GM19351 (cell line): ENCODE results near the gene ARHGAP6.
"Not testable (repeated sequence)": the region's sequence is repeated elsewhere in the genome, so short reads cannot be mapped to it uniquely, and the experiment has no call there.

Experiments
- ATAC-seq: cut with Tn5 transposase; IDR thresholded peaks from one replicate; pipeline ENCODE4 v1.9.1; 2021; ENCODE audit warnings: mild to moderate bottlenecking, moderate library complexity; ENCODE audit not compliant: unreplicated experiment

ARHGAP6 gene

DNA sequence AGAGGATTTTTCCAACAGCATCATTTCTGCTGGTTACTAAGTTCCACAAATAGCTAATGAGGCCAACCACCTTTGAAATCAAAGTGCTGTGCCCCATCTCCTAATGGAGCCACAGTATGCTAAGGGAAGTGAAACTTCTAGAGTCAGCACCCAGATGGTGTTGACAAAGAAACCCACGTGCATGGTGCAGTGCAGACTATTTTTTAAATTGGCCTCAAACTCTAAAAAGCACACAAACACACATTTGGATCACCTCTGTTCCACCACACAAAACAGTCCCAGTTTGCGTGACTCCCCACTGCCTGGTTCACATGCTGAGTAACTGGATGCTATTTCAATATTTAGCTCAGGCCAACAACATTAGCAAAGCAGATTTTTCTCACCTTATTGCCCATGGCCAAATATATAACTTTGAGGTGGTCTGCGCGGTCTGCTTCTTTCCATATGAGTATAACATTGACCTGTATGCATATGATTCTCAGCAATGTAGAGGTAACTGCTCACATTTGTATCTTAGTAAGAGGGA, 302.6 kb downstream of the ARHGAP6 start:
- ATAC-seq: peak; percentile 94

DNA sequence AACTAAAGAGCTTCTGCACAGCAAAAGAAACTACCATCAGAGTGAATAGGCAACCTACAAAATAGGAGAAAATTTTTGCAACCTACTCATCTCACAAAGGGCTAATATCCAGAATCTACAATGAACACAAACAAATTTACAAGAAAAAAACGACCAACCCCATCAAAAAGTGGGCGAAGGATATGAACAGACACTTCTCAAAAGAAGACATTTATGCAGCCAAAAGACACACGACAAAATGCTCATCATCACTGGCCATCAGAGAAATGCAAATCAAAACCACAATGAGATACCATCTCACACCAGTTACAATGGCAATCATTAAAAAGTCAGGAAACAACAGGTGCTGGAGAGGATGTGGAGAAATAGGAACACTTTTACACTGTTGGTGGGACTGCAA, 304.1 kb downstream of the ARHGAP6 start:
- ATAC-seq: not testable (repeated sequence)

DNA sequence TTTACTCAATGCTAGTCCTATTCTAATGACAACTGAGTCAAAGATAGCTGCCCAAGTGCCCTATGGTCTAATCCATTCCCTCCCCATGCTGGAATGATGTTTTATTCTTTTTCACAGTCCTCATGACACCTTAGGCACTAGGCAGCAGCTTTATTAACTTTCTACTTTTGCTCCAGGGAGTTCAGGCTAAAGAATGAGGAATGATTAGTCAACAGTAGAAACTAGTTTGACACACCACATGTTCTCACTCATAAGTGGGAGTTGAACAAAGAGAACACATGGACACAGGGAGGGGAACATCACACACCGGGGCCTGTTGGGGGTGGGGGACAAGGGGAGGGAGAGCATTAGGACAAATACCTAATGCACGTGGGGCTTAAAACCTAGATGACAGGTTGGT, 309.8 kb downstream of the ARHGAP6 start:
- not testable (repeated sequence) for ATAC-seq

DNA sequence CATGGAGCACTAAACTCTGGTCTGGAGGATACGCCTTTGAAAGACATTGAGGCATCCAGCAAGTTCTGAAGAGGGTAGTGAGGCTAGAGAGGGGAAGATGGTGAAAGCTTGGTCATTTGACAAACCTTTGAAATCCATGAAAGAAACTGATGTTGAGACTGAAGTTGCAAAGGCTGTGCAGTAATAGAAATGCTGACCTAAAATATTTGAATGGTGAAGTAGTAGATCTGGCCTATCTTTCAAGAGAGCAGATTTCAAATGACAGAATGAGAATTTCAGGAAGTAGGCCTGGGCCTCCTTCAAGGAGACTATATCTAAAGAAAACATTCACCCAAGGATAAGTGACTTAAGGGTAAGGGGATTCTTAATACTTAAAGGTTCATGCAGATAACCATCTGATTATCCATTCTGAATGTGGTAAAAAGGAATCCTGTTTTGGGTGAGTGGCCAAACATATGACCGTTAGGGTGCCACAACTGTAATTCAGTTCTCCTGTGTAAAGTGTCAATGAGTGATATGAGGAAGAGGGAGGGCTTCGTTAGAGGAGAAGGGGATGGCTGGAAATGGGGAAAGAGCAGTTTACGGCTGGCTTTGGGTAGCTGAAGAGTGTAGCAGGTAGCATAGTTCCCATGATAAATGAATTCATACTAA, 310.3 kb downstream of the ARHGAP6 start:
- ATAC-seq: no peak

DNA sequence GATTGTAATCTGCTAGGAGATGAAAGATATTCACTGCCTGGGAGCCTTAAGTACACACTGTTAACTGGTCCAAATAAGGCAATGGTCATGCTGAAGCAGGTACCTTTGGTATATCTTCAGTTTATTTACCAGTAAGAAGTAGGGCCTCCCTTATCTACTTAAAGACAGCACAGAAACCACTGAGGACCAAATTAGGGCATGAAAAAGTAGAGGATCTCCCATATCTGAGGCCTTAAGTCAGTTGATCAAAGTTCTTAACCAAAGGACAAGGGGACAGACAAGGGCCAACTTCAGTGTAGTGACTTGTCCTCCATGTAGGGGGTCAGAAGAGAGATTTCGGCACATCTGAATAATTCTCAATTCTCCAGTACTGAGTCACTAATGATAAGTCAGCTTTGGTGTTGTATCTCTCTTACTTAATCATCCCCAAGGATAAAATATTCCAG, 313.4 kb downstream of the ARHGAP6 start:
- ATAC-seq: no peak

DNA sequence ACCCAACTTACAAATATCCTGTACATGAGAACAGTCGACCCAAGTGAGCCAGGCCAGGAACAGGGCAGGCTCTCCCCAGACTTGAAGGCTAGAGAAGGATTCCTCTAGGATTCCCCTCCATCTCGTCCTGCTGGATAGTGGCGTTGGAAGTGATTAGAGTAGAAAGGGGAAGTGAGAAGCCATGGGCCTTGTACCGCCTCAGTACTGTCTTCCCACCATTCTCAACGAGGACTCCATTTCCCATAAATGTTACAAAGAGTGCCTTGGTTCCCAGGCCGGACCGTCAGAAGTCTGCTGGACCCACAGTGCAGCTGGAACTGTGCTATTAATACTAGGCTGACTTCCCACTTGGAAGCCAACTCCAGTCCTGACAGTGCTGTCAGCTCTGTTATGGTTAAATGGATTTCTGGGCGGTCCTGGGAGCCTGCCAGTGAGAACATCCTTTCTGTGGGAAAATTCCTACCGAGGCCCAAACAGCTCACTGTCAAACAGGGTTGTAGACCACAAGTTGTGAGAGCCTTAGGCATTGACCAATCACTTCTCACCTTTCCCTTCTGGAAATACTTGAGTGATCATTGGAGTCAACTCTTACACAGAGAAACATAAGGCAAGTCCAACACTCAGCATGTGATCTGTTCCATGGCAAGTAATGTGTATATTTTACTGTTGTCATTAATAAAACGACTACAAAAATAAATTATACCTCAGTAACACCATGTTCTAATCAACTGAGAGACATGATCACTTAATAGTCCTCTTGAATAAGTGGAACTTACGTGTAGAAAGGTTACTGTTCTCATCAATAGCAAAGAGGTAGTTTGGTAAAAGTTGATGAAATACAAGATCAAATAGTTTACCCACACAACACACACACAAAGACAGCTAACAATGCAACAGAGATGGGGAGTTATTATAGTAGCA, 314.1 kb downstream of the ARHGAP6 start:
- peak; percentile 34 for ATAC-seq

DNA sequence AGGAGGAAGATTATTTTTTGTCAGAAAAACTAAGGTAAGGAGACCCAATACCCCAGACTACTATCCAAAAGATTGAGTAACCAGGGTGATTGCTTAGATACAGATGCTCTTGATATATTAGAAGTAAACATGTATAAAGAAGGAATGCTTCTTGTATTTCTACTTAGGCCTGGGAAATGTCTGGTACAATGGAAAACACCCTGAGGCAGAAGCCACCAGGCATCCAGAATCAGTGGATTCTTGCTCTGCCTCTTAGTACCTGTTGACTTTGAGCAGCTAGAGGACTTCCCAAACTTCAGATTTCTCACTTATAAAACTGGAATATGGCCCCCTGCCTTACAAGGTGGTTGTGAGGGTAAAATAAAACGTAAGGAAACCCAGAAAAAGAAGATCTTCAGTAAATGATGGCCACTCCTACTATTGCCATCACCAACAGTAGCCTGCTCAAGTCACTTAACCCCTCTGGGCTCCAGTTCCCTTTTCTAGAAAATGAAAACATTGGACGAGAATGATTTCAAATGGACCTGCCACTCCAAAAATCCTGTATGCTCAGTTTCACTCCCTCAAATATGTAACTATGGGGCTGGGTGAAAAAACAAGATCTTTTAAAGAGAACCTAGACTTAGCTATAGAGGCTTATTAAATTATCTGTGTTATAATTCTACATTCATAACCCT, 315.9 kb downstream of the ARHGAP6 start:
- ATAC-seq: no peak

DNA sequence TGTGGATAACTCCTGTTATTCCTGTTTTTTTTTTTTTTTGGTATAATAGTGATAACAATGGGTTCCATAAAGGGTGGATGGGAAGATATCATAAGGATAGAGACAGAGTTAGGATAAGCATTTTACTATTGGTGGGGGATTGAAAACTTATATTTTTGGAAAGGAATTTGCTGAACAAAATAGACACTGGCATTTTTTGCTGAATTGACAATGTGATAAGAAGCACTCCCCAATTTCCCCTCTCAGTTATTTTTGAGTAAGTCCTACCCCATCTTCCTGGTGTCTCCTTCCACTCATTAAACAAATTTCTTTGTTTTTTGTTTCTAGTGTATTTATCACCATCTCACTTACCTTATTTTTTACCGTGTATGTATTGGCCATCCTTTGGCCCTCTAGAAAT, 316.7 kb downstream of the ARHGAP6 start:
- ATAC-seq: no peak

DNA sequence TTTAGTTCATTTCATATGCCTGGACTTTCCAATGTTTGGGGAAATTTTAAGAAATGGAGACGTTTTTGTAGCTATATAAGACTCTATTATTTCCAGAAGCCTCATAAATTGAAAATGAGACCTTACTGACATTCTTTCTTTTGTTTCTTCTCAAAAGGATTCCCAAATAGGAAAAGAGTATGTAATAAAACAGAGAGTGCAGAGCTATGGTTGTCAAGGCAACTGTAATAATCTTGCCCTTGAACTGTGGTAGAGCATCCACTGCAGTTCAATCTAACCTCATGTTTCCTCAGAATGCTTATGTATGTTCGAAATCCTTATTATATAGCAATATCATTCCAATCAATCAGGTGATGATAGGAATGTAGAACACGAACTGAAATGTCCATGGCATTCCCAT, 318.4 kb downstream of the ARHGAP6 start:
- ATAC-seq: no peak

DNA sequence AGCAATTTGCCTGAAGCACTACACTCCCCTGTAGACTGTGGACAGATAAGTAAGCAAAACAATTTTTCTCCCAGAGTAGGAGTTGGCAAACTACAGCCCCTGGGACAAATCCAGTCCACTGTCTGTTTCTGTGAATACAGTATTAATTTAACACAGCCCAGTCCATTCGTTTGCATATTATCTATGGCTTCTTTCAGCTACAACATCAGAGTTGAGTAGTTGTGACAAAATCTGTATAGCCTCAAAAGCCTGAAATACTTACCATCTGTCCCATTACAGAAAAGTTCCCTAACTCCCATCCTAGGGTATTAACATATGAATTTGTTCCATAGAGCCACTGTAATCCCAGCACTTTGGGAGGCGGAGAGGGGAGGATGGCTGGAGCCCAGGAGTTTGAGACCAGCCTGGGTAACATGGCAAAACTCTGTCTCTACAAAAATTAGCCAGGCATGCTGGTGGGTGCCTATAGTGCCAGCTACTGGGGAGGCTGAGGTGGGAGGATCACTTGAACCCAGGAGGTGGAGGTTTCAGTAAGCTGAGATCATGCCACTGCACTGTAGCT, 319.5 kb downstream of the ARHGAP6 start:
- no peak for ATAC-seq

DNA sequence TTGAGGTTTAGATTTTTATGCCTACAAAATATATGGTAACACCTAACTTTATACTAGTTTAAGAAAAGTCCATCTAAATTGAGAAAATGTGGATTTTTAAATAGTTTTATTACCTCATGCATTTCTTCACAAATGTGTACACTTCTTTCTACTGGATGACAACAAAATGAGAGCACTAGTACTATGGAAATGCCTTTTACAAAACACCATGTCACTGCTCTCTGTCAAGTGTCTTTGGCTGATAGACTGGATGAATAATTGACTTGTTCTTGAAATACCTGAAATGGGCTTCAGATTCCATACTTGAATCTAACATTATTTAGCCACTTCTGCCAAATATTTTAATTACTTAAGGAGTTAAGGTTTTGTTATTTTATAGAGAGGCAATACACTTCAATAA, 323.0 kb downstream of the ARHGAP6 start:
- no peak for ATAC-seq

DNA sequence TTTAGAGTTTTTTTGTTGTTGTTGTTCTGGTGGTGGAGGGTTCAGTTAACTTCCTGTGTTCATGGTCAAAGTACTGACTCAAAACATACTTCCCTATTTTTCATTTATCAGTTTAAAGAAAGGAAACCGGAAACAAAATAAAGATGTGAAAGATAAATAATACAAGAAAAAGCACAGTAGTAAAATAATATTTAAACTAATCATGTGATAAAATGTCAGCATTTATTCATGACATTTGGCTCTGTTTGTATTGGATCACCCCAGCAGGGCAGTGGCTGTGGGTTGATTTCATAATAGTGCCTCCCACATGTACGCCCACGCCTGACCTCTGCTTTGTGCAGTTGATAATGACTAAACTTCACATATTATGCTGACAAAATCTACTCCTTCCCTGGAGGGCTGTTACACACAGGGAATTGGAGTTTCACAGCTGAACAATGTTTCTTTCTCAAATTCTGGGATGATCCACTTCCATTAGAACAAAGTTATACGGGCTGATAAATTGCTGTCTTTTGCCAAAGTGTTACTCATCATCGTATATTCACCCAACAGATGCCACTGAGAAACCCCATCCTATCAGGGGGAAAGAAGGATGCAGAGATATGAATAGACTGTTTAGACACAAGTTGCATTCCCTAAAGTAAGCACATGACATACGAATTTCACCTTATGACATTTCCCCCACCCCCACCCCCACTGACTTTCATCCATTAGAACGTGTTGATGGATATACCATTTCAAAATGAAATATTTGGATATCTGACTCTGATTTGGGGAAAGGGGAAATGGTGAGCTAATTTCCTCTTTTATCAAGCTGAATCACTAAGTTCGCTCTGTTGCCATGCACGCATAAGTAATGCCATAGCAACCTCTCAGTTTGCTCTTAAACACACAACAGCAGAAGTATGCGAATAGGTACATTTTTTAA, 324.2 kb downstream of the ARHGAP6 start:
- peak; percentile 91 for ATAC-seq

DNA sequence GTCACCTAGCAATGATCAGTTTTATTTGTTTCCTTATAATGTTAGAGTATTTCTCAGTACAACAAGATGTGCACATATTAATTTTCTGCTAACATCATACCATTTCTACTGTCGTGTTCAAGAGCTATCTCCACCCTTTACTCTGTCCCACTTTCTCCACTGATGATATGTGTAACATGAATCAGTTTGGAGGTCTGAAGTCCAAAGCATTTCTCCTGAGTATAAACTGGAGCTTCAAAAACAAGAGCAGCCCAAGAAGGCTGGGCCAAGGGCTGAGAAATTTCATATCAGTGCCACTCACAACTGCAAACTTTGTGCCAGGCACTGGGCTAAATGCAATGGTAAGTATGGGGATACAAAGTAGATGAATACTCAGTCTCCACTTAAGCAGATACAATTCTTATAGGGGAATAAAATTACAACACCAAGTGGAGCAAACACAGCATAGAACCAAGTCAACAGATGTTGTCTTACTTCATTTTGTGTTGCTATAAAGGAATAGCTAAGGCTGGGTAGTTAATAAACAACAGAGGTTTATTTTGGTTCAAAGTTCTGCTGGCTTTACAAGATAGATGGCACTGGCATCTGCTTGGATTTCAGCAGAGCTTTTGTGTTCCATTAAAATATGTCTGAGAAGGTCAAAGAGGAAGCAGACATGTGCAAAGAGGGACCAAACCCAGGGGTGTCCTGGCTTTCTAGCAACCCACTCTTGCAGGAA, 328.3 kb downstream of the ARHGAP6 start:
- no peak for ATAC-seq

DNA sequence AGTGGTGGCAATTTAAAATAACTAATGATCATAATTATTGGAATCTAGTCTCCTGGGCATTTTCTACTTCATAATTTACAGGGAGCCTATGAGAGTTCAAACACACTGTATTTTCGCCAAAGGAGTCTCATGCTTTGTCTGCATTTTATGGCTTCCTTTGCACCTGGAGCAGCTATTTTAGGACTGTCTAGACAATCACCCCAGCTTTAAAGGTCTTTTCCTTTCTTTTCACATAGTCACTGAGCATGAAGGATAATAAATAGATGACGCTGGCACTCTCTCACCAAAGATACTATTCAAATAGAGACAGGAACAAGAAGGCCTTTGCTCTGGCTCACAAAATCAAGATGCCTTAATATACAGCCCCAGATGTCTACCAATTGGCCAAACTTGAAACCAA, 329.5 kb downstream of the ARHGAP6 start:
- no peak for ATAC-seq

DNA sequence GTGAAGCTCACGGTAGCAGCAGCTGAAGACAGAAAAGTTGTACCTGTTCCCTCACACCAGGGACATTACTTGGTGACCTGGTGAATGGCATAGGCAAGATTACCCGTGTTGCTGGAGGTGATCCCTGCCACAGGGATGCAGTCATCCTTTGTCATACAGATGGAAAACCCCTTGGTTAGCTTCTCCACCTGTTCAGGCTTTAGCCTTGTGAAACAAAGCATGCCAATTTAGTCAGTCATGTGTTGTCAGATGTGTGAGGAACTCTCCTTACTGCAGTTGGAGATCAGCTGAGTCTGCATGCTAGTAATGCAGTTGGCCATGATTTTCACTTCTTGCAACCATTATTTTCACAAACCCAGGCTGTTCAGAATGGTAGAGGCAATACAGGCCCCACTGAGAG, 331.6 kb downstream of the ARHGAP6 start:
- ATAC-seq: no peak

DNA sequence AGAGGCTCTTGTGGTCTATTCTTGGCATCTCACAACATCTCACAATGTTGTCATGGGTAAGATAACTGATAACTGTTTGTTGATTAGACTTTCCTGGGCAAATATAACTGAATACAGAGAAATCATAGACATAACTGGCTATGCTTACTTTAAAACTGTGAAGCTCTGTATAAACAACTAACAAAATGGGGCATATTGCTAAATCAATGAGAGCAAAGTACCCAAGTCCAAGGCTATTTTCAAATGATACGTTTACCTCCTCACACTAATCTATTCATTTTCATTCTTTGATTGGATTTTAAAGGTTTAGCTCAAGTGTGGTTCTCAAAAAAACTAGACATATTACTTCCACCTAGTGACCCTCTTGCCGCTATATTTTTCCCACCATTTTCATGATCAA, 333.9 kb downstream of the ARHGAP6 start:
- no peak for ATAC-seq

DNA sequence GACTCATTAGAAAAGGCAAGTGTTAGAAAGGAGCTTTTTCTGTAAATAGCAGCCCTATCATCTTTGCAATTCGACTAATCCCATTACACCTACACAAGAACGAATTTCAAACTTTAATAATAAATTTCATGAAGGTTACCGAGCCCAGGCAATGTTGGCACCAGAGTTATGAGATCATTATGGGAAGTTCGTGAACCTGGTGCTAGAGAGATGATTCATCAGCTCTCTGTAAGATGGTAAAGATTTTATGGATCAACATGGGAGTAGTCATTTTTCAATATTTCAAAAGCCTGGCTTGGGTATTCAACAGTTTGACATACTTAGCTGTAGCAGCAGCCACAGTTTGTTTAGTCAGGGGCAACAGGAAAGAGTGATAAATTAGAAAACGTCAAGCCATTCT, 336.7 kb downstream of the ARHGAP6 start:
- no peak for ATAC-seq

DNA sequence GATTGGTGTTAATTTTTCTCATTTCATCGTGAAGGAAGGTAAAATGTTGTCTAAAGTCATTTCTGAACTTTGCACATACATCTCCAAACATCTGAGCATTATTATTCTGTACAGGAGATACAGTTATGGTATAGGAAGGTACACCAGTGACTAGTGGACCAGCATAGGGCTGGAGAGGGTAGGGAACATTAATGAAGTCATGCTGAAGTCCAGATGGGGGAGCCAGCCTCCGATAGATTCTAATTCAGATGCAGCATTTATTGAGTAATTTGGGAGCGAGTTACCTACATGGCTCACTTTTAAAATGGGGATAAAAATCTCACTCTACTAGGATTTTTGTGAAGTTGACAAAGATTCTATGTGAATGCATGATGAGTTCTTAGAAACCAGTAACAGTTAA, 337.6 kb downstream of the ARHGAP6 start:
- ATAC-seq: no peak

DNA sequence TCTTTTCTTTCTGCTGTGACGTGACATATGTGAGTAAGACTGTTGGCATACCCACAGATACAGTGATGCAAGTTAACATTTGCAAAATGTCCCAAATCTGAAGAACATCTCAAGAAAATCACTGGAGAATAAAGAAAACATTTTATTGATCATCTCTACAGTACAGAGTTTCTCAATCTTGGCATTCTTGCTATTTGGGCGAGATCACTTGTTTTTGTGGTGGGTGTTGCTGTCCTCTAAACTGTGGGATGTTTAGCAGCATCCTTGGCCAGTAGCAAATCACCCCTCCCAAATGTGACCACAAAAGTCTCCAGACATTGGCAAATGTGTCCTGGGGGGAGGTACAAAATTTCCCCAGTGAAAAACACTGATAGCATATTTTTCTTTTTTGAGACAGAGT, 343.7 kb downstream of the ARHGAP6 start:
- no peak for ATAC-seq
